ENCODE data around the gene ISLR2.

Gene ISLR2

DNA sequence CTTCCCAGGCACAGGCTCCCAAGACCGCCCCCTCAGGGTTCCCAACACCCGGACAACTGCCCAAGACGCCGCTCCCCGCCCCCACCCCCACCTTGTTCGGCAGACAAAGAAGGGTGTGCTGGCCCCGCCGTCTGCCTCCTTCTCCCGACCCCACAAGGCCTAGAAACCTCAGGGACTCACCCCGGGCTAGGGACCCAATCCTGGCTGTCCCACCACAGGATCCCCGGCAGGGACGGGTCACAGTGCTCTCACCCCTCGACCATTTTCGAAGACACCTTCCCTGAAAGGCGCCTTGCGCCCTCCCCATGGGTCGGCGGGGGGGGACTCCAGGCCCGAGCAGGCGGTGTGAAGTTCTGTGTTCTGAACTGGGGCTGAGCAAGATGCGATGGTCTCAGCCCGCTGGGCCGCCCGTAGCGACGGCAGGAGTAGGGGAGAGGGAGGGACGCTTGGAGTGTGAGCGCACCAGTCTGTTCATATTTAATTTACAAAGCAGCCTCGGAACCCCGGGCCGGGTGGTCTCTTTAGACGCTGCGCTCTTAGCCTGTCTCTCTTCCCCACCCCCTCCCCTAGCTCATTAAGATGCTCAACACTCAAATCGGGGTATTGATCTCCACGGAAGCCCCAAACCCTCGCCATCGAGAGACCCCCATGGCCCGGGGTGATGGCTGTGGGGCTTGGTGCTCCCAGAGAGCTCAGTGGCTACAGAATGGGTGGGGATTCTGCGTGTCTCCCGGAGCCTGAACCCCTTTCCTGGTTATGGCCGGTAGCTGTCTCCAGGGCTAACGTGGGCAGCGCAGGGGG is 1.4 kb upstream of the ISLR2 start:
- DNase-seq: no peak

DNA sequence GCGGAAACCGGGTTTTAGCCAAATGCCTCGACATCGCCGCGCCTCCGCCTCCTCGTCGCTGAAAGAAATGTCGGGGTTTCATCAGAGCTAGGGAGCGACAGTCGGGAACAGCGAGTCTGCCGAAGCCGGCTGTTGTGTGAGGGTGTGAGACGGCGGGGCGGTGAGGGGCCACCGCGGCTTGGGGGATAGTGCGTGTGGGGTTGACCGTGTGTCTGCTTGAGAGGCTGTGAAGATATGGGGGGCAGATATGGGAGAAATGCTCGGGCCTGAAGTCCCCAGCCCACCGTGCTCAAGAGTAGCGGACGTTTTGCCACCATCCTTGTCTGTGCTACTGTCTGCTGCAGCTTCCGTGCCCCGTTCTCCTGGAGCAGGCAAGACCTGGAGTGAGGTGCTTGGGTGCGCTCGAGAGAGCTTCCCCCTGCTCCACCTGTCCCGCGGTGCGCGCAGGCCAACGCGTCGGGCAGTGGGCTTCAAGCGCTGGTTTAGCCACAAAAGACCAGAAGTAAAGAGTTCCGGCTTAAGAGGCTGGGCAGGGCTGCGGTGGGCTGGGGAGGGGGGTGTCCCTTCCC is 716 bp upstream of the ISLR2 start:
- no peak for DNase-seq

DNA sequence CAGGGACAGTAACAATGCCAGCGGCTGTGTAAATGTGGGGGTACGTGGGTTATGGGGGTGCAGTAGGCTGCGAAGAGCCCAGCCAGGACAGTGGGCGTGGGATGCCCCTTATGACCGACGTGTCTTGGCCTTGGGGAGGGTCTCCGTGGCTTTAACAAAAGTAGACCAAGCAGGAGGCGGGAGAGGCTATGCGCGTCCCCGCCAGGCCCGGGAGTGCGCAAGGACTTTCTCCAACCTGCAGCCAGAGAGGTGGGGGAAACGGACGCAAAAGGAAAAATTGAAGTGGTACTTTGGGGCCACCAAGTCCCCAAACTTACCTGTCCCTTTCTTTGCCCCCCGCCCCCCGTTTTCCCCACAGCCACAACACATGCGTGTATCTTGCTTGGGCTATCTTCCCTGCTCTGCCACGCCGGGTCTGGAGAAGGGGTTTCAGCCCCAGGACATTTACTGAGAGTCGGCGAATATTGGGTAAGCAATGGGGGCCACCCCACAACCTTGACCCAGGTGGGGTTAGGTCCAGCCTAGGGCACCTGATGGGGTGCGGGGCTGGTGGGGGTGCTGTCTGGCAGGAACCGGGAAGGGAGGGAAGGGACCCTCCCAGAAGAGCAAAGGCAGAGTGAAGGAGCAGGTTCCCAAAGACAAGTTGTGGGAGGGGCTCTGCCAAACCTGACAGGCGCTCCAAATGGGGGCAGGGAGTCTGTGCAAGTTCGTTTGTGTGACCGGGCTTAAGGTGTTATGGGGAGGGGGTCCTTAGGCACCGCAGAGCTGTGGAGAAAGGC is 652 bp downstream of the ISLR2 start:
- DNase-seq: no peak

DNA sequence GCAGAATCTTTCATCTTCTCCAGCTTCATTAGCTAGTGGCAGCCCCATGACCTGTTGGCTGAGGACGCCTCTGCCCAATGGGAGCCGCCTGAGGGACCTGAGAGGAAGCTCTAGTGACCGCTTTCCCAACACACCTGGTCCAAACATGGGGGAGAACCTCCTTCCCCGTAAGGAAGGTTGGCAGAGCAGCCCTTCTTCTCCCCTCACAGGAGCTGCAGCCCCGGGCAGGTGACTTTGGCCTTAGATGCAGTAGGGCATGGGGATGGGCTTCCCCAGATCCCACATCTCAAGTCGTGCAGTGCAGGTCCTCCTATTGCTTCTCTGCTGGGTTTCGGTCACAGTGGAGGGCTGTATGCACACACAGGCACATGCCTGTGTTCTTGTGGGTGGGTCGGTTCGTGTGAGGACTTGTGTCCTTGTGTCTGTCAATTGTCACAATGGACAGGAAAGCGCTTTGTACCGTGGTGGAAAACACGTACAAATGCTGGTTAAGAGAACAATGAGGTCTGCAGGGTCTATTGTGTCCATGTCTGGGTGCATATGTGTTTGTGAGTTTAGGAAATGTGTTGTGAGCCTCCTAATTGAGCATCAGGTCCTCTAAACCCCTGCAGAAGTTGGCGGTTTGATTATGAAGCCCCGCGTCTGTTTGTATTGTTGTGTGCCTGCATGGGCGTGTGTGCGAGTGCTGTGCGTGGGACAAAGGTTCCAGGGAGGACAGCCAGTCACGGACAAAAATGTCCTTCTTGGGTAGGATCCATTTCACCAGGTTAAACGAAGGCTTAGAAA is 1.4 kb downstream of the ISLR2 start:
- DNase-seq: no peak

DNA sequence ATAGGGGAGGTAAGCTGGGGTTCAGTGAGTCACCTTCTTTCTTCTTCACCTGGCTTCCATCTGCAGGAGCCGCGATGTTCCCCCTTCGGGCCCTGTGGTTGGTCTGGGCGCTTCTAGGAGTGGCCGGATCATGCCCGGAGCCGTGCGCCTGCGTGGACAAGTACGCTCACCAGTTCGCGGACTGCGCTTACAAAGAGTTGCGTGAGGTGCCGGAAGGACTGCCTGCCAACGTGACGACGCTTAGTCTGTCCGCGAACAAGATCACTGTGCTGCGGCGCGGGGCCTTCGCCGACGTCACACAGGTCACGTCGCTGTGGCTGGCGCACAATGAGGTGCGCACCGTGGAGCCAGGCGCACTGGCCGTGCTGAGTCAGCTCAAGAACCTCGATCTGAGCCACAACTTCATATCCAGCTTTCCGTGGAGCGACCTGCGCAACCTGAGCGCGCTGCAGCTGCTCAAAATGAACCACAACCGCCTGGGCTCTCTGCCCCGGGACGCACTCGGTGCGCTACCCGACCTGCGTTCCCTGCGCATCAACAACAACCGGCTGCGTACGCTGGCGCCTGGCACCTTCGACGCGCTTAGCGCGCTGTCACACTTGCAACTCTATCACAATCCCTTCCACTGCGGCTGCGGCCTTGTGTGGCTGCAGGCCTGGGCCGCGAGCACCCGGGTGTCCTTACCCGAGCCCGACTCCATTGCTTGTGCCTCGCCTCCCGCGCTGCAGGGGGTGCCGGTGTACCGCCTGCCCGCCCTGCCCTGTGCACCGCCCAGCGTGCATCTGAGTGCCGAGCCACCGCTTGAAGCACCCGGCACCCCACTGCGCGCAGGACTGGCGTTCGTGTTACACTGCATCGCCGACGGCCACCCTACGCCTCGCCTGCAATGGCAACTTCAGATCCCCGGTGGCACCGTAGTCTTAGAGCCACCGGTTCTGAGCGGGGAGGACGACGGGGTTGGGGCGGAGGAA is 2.6 kb downstream of the ISLR2 start:
- DNase-seq: no peak

DNA sequence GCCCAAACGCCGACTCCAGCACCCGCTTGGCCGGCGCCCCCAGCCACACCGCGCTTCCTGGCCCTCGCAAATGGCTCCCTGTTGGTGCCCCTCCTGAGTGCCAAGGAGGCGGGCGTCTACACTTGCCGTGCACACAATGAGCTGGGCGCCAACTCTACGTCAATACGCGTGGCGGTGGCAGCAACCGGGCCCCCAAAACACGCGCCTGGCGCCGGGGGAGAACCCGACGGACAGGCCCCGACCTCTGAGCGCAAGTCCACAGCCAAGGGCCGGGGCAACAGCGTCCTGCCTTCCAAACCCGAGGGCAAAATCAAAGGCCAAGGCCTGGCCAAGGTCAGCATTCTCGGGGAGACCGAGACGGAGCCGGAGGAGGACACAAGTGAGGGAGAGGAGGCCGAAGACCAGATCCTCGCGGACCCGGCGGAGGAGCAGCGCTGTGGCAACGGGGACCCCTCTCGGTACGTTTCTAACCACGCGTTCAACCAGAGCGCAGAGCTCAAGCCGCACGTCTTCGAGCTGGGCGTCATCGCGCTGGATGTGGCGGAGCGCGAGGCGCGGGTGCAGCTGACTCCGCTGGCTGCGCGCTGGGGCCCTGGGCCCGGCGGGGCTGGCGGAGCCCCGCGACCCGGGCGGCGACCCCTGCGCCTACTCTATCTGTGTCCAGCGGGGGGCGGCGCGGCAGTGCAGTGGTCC is 3.5 kb downstream of the ISLR2 start:
- no peak for DNase-seq

DNA sequence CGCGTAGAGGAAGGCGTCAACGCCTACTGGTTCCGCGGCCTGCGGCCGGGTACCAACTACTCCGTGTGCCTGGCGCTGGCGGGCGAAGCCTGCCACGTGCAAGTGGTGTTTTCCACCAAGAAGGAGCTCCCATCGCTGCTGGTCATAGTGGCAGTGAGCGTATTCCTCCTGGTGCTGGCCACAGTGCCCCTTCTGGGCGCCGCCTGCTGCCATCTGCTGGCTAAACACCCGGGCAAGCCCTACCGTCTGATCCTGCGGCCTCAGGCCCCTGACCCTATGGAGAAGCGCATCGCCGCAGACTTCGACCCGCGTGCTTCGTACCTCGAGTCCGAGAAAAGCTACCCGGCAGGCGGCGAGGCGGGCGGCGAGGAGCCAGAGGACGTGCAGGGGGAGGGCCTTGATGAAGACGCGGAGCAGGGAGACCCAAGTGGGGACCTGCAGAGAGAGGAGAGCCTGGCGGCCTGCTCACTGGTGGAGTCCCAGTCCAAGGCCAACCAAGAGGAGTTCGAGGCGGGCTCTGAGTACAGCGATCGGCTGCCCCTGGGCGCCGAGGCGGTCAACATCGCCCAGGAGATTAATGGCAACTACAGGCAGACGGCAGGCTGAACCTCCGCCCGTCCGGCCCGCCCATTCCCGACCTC is 4.1 kb downstream of the ISLR2 start:
- DNase-seq: no peak

DNA sequence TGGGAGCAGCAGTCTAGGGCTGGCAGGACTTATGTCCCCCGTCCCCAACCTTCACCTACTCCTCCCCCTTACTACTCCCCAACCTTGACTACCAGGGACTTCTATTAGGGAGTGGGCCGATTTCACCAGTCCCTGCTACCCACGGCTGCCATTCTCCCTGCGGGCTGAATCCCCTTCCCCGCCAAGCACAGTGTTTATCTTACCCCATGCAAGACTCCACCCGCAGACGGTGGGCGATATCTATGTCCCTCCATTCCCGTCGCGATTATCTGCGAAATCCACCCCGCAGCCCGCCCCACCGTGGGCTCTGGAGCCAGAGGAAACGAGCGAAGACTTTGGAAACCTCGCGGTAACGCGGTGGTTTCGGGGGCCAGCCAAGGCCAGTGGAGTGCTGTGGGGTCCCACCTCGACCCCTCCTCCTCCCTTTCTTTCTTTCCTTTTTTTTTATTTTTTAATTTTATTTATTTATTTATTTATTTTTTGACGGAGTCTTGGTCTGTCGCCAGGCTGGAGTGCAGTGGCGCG is 4.7 kb downstream of the ISLR2 start:
- no peak for DNase-seq

DNA sequence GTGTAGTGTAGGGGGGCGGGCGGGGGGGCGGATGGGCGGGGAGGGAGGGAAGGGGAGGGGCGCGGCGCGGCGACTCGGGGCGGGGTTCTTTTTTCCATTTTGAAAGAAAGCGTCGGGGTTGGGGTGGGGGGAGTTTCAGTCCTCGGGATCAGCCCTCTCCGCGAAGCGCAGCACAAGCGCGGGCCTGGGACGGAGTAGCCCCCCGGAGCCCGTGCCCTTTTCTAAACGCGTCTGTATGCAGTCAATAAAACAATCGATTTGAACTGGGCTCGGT is 6.1 kb downstream of the ISLR2 start:
- no peak for DNase-seq

DNA sequence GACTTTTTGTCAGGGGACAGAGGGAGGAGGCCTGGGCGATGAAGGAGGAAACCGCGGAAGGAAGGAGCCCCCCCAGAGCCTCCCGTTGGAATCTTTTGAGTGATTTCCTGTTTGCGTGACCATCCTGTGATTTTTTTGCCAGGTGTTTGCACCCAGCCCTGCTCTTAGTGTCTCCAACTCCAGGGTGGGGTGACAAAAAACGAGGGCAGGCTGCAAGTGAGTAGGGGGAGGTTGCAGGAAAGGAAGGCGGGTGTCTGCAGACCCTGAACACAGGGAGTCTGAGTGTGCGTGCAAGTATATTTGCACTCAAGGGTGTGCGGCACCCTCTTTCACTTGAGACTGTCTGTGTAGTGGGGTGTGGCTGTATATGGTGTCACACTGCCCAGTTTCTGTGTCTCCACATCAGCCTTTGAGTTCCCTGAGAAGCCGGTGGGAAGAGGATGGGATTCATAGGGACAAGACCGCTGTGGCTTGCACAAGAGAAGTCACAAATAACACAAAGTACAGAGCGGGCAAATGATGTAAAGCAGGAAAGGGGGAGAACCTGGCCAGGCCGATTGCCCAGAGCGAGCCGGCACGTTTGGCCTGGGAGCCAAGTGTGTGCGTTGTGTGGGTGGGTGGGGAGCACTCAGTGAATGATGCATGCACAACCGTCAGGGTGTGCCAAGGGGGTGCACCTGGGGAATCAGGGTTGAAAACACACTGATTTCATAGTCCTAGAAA is 6.6 kb downstream of the ISLR2 start:
- no peak for DNase-seq

DNA sequence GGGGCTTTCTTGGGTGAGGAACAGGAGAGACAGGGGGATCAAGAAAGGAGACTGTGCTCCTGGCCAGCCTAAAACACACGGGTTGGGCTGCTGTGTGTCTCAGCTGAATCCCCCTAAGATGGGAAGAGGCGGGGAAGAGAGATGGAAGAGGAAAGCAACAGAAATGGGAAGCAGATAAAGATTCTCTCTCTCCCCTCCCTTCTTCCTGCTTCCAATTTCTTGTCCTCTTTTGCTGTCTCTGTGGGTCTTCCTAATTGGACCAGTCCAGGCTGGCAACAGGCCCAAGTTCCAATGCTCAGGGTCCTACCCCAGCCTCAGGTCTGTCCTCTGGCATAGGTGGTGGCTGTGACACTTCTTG is 7.1 kb downstream of the ISLR2 start:
- no peak for DNase-seq

DNA sequence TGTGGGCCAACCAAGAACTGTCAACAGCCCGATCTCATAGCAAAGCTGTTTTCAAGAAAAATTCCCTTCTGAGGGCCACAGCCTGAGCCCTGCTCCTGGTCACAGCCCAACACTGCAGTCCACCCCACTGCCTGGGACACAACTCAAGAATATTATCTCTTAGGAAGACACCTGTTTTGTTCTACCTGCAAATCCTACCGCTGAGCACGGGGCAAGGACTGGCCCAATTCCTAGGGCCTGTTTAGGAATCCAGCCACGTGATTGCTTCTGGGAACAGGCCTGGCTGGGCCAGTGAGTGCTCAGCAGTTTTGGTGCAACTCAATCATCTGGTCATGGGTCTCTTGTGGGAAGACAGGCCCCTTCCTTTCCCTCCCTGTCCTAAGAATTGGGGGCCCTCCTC is 8.3 kb downstream of the ISLR2 start:
- DNase-seq: no peak

DNA sequence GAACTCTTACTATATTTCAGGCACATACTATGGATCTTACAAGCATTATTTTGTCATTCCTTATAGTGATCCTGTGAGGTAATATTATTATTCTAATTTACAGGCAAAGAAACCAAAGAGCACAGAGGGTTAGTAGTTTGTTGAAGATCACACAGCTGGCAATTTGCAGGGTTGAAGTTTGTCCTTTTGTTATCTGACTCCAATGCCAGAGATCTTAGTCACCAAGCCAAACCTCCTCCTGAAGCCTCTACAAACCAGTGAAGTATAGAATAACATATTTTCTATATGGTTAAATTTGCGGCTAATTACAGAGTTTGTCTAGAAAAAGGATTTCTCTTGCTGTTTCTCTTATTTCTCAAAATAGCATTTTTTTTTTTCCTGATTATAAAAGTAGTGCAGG is 11.2 kb downstream of the ISLR2 start:
- DNase-seq: no peak

DNA sequence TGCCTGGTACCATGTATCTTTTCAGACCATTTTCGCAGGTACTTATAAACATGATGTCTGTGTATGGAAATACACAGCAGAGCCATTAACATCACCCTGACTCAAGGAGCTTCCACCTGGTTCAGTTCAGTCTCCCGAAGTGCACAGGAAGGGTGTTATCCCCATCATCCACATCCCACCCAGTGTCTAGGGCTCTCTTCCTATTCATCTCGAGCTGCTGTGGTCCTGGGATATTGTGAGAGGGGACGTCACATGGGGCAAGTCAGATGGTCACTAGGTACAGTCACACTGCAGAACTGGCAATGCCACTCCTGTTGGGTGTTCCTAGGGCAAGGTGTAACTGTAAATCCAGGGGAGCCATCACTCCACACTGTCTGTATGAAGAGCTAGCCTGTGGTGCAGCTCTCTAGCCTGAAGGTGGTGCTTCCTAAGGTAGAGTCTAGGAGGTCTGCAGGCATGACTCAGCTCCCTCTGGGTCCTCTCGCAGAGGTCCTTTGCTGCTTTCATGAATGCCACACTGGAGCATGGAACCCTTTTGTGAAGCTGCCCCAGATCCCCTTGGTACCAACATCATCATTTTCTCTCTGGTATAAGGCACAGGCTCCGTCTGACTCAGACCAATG is 13.9 kb downstream of the ISLR2 start:
- no peak for DNase-seq

DNA sequence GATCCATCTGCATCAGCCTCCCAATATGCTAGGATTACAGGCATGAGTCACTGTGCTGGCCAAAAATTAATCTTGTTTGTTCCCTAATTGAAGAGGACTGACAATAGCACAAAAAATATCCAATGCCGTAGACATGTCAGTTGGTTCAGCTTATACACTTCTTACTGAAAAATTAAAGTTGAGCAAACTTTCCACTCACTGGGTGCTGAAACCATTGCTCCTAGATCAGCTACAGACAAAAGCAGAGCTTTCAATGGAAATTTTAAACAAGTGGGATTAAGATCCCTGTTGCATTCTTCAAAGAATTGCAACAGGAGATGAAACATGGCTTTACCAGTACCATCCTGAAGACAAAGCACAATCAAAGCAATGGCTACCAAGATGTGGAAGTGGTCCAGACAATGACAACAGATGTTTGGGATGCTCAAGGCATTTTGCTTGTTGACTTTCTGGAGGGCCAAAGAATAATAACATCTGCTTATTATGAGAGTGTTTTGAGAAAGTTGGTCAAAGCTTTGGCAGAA is 16.0 kb downstream of the ISLR2 start:
- DNase-seq: no peak

DNA sequence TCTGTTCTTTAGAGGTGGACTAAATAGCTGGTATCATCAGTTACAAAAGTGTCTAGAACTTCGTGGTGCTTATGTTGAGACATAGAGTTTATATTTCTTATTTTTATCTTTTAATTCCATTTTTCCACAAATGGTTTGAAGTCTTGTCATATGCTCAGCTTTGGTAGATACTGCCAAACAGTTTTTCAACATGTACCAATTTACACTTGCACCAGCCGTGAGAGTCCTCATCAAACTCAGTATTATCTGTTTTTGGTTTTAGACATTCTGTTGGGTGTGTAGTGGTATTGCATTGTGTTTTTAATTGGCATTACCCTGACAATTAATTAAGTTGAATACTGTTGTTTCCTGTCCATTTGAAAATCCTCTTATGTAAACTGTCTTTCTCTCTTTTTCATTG is 16.7 kb downstream of the ISLR2 start:
- DNase-seq: no peak

DNA sequence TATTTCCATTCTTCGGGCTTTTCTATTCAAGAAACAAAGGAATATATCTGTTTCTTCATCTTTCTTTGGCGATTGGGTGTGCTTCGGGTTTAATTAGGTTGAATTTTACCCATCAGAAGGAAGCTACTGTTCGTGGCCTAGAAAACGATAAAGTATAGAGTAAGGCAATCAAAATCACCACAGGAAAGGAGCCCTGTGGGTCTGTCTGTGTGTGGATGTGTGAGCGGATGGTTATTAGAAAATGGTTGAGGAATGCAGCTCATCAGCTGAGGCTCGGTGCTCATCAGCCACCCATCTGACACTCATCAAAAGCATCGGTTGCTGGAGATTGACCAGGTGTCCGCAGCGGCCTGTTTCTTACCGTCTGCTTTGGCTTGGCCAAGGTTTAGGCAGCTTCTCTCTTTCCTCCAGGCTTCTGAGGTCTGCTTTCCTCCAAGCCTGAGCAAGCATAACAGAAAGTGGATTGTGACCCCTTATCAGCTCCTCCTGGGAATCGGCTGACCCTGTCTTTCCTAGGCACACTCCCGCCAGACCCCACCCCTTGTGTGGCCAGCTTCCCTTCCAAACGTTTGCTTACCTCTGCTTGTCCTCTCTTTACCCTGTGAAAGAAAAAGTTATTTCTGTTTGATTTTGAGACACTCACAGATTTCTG is 25.5 kb downstream of the ISLR2 start:
- DNase-seq: no peak

DNA sequence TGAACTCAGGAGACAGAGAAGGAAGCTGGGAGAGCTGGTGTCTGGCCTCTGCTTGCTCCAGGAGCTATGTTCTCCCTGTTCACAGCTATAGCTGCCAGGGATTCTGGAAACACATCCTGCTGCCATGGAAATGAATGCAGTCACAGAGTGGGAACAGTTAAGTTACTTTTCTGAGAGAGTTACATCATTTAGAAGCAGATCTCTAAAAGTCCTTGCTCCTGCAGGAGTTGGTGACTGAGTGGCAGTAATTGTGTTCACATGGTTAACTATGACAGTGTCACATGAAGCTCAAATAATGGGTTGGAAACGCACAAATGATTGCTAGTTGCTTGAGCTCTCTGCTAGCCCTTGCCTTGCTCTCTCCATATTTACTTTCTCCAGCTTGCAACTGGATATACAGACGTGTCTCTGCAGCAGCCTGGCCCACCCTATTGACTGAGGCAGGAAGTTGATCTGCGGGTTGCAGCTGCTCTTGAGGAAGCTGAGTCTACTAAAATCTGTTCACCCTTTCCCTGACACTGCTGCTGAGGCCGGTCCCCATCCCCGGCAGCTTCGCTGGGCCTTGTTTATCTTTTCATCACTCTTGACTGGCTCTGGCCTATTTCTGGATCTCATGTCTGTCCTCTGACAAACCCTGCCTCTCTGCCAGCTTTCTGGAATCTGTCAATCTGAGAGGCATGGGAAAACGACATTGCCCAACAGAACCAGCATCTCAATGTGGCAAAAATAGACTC is 26.5 kb downstream of the ISLR2 start:
- no peak for DNase-seq
